ENCODE measurements around the gene GLI3.

GLI3 gene

GRCh38 chr7:41922373-41922772, 314.6 kb downstream of the GLI3 start:
- TF ChIP-seq CTCF (IDR thresholded peaks at IDR 0.05; ENCODE audit: extremely low read depth, insufficient read depth, missing control alignments) = no peak
- in situ Hi-C loops (cut with MboI; ENCODE audit: low pct_unique_long_range_greater_than_20kb, low sequenced_read_pairs, unreplicated experiment) = no loop called here
- no peak for DNase-seq (ENCODE audit: low spot score)

- DNase-seq (ENCODE audit: low spot score) = no peak
- TF ChIP-seq CTCF (IDR thresholded peaks at IDR 0.05; ENCODE audit: extremely low read depth, insufficient read depth, missing control alignments) = no peak
- in situ Hi-C loops (cut with MboI; ENCODE audit: low pct_unique_long_range_greater_than_20kb, low sequenced_read_pairs, unreplicated experiment) = no loop called here
Observed at GRCh38 chr7:41921453-41921981, 315.5 kb downstream of the GLI3 start.

- no peak for DNase-seq (ENCODE audit: low spot score)
- in situ Hi-C loops (cut with MboI; ENCODE audit: low pct_unique_long_range_greater_than_20kb, low sequenced_read_pairs, unreplicated experiment) = no loop called here
- TF ChIP-seq CTCF (IDR thresholded peaks at IDR 0.05; ENCODE audit: extremely low read depth, insufficient read depth, missing control alignments) = no peak
Observed at GRCh38 chr7:41918597-41918996, 318.4 kb downstream of the GLI3 start.

- in situ Hi-C loops (cut with MboI; ENCODE audit: low pct_unique_long_range_greater_than_20kb, low sequenced_read_pairs, unreplicated experiment) = no loop called here
Observed at GRCh38 chr7:41916450-41916927, 320.5 kb downstream of the GLI3 start.

GRCh38 chr7:41915871-41916270, 321.1 kb downstream of the GLI3 start:
- in situ Hi-C loops (cut with MboI; ENCODE audit: low pct_unique_long_range_greater_than_20kb, low sequenced_read_pairs, unreplicated experiment) = no loop called here
- TF ChIP-seq CTCF (IDR thresholded peaks at IDR 0.05; ENCODE audit: extremely low read depth, insufficient read depth, missing control alignments) = no peak
- DNase-seq (ENCODE audit: low spot score) = no peak

More at GRCh38 chr7:41916450-41916927, 320.5 kb downstream of the GLI3 start:
- DNase-seq (ENCODE audit: low spot score) = no peak
- TF ChIP-seq CTCF (IDR thresholded peaks at IDR 0.05; ENCODE audit: extremely low read depth, insufficient read depth, missing control alignments) = no peak

- no peak for DNase-seq (ENCODE audit: low spot score)
- no peak for TF ChIP-seq CTCF (IDR thresholded peaks at IDR 0.05; ENCODE audit: extremely low read depth, insufficient read depth, missing control alignments)
- in situ Hi-C loops (cut with MboI; ENCODE audit: low pct_unique_long_range_greater_than_20kb, low sequenced_read_pairs, unreplicated experiment) = no loop called here
Observed at GRCh38 chr7:41912851-41913567, 324.0 kb downstream of the GLI3 start.

All from GM13977 (cell line).